22Rv1 (cell line): ENCODE data around the gene ART4.

Source experiments
- H3K27ac ChIP-seq: fragments of 450-650 bp; 2 replicates; pipeline ENCODE4 v1.5.1; 2017
- ZFX ChIP-seq: fragments of 450-650 bp; IDR thresholded peaks from 2 replicates; pipeline ENCODE4 v1.6.1; 2017; ENCODE audit warnings: antibody characterized with exemption, borderline replicate concordance
- TF ChIP-seq, protein P1 (sequence below): fragments of 450-650 bp; IDR thresholded peaks from 2 replicates; pipeline ENCODE4 v1.5.1; 2017; ENCODE audit warnings: mild to moderate bottlenecking

ART4 gene

GRCh38 chr12:14852880-14853279, 9.6 kb upstream of the ART4 start:
- TF ChIP-seq ZFX, result no peak
- H3K27ac ChIP-seq, result no peak overlapping the region

- TF ChIP-seq, protein P1, sequence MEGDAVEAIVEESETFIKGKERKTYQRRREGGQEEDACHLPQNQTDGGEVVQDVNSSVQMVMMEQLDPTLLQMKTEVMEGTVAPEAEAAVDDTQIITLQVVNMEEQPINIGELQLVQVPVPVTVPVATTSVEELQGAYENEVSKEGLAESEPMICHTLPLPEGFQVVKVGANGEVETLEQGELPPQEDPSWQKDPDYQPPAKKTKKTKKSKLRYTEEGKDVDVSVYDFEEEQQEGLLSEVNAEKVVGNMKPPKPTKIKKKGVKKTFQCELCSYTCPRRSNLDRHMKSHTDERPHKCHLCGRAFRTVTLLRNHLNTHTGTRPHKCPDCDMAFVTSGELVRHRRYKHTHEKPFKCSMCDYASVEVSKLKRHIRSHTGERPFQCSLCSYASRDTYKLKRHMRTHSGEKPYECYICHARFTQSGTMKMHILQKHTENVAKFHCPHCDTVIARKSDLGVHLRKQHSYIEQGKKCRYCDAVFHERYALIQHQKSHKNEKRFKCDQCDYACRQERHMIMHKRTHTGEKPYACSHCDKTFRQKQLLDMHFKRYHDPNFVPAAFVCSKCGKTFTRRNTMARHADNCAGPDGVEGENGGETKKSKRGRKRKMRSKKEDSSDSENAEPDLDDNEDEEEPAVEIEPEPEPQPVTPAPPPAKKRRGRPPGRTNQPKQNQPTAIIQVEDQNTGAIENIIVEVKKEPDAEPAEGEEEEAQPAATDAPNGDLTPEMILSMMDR, result no peak
- TF ChIP-seq ZFX, result no peak
- H3K27ac ChIP-seq, result no peak overlapping the region
These were observed 7.8 kb upstream of the ART4 start for GRCh38 chr12:14850929-14851663.

DNA sequence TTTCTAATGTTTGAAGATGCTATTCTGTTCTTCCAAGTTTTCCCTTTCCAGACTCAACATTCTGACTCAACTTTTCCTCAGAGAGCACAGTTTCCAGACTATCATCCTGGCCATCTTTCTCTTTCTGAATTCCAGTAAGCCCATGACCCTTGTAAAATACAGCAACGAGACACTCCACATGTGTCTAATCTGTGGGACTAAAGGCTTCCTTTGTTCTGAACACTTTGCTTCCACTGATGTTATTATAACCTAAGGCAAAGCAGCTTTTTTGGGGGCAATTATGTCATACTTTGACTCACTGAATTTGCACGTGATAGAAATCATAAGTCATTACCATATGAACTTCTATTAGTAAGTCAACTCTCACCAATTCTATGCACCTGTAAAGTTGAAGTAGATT, 6.3 kb upstream of the ART4 start:
- no peak for TF ChIP-seq ZFX
- TF ChIP-seq, protein P1, result no peak
- no peak overlapping the region for H3K27ac ChIP-seq

DNA sequence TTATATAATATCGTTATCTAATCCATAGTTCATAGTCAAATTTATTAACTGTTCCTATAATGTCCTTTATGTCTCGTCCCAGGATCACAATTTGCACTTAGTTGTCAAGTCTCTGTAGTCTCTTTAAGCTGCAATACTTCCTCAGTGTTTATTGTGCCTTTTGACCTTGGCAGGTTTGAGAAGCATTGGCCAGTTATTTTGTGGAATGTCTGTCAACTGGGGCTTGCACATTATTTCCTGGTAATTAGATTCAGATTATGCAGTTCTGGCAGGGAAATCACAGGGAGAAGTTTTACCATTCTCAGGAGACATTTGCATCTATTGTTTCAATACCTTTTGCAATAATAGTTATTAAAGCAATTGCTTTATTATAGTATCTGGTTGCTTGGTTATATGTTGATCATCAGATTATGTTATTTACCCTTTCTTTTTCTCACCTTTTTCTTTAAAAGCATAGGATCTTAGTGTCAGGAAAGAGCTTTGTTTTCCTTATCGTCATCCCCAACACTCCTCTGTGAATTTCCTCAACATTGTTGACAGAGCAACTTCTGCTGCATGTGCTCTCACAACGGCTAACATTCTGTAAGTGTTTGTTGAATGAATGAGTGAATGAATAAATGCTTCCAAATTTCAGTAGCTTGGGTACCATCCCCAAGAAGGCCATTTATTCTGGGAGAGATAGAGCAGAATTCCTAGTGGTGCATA, 3.7 kb upstream of the ART4 start:
- no peak overlapping the region for H3K27ac ChIP-seq
- TF ChIP-seq, protein P1, result no peak
- no peak for TF ChIP-seq ZFX

- H3K27ac ChIP-seq, result no peak overlapping the region
- TF ChIP-seq, protein P1, result no peak
- no peak for TF ChIP-seq ZFX
These were observed 2.8 kb upstream of the ART4 start for GRCh38 chr12:14846042-14846587.

GRCh38 chr12:14845350-14845750, 2.0 kb upstream of the ART4 start:
- no peak for TF ChIP-seq ZFX
- TF ChIP-seq, protein P1, result peak; percentile 89

GRCh38 chr12:14844401-14844800, 1.1 kb upstream of the ART4 start:
- no peak overlapping the region for H3K27ac ChIP-seq
- TF ChIP-seq, protein P1, result no peak
- TF ChIP-seq ZFX, result no peak

More at GRCh38 chr12:14845350-14845750, 2.0 kb upstream of the ART4 start:
- H3K27ac ChIP-seq, result no peak overlapping the region
